ENCODE measurements around the gene SLC44A4.

- no peak for TF ChIP-seq TARDBP (IDR thresholded peaks at IDR 0.05)
- TF ChIP-seq SUZ12 (IDR thresholded peaks at IDR 0.05) = no peak
Measured at GRCh38 chr6:31875877-31876276, 2.9 kb downstream of the SLC44A4 start.

Data from HEK293T (cell line).